ENCODE measurements around the gene SUN5. TPM values are rescaled to one million over a fixed set of nuclear protein-coding genes. Genes with fewer than 3 reads are reported as not detected.

SUN5 gene
- total RNA-seq, 1 donor from 2014 or later: not detected

Other genes with a start within 250 kb of the SUN5 start
- 2.8 and 3.4 TPM in 2 replicates for gene DNMT3B, start 242.0 kb downstream of the SUN5 start, total RNA-seq
- 143 and 149 TPM in 2 replicates for gene MAPRE1, start 184.5 kb downstream of the SUN5 start, total RNA-seq
- 0.37 and 0.52 TPM in 2 replicates for gene EFCAB8, start 145.5 kb downstream of the SUN5 start, total RNA-seq
- gene BPIFB2, start 3.3 kb upstream of the SUN5 start, total RNA-seq: not detected in 2 replicates
- gene BPIFB6, start 27.2 kb upstream of the SUN5 start, total RNA-seq: not detected in 2 replicates
- gene BPIFB3, start 49.5 kb upstream of the SUN5 start, total RNA-seq: not detected in 2 replicates
- not detected in 2 replicates for gene BPIFB4, start 75.2 kb upstream of the SUN5 start, total RNA-seq
- gene BPIFA2, start 163.7 kb upstream of the SUN5 start, total RNA-seq: not detected in 2 replicates
- gene BPIFA3, start 212.9 kb upstream of the SUN5 start, total RNA-seq: not detected in 2 replicates
- not detected in 2 replicates for gene BPIFA1, start 231.6 kb upstream of the SUN5 start, total RNA-seq